Tibial nerve (tissue), 4 donors: Measurements from ENCODE around the gene RSPO3. TPM values are rescaled to one million over a fixed set of nuclear protein-coding genes. Genes with fewer than 3 reads are reported as not detected.
"Not testable (repeated sequence)": the region's sequence is repeated elsewhere in the genome, so short reads cannot be mapped to it uniquely, and the experiment has no call there.

Experiments
- DNase-seq, 2 donors: peaks; one replicate each; pipeline ENCODE4 v3.0.0-alpha.2; 2019; ENCODE audit warnings: low spot score in 2 of 2
- H3K27ac ChIP-seq, 4 donors: fragments of 200-600 bp; sonication (generic) in 3 of 4; one replicate each; pipeline ENCODE4 v1.5.1; 2017 to 2019; ENCODE audit warnings: mild to moderate bottlenecking in 1 of 4
- H3K27me3 ChIP-seq, 2 donors: fragments of 200-600 bp; sonication (generic) in 1 of 2; one replicate each; pipeline versions ENCODE4 v1.5.1 to v1.6.0; 2017 to 2019
- H3K36me3 ChIP-seq, 3 donors: fragments of 200-600 bp; sonication (generic); one replicate each; pipeline ENCODE4 v1.5.1; 2018 to 2019
- H3K4me1 ChIP-seq, 4 donors: fragments of 200-600 bp; sonication (generic) in 3 of 4; one replicate each; pipeline ENCODE4 v1.5.1; 2017 to 2019
- H3K4me3 ChIP-seq, 4 donors: fragments of 200-600 bp; sonication (generic) in 3 of 4; one replicate each; pipeline ENCODE4 v1.5.1; 2017 to 2019; ENCODE audit warnings: mild to moderate bottlenecking in 1 of 4, moderate library complexity in 1 of 4
- H3K9me3 ChIP-seq, 4 donors: fragments of 200-600 bp; sonication (generic) in 3 of 4; one replicate each; pipeline ENCODE4 v1.5.1; 2017 to 2019
- CTCF ChIP-seq, 5 experiments: fragments of 200-600 bp in 3 of 5; fragments of 450-650 bp in 2 of 5; sonication (generic) in 3 of 5; IDR thresholded peaks; one replicate each; pipeline ENCODE4 v1.5.1; 2016 to 2019; ENCODE audit warnings: antibody characterized with exemption in 5 of 5, mild to moderate bottlenecking in 3 of 5, moderate library complexity in 2 of 5
- EP300 ChIP-seq, 2 donors: sonication (generic); formaldehyde crosslinking; IDR thresholded peaks; one replicate each; pipeline ENCODE4 v1.6.1; 2017; ENCODE audit warnings: antibody characterized with exemption in 2 of 2, mild to moderate bottlenecking in 1 of 2
- POLR2A ChIP-seq, 2 donors: fragments of 450-650 bp; IDR thresholded peaks; one replicate each; pipeline ENCODE4 v1.6.1; 2017; ENCODE audit warnings: antibody characterized with exemption in 2 of 2, mild to moderate bottlenecking in 2 of 2, moderate library complexity in 2 of 2
- WGBS, 2 donors: methylation state at CpG; one replicate each; pipeline ENCODE4 v1.1.5; 2018; 5-methylcytosine and 5-hydroxymethylcytosine counted together
- total RNA-seq, 4 donors: library from RNA; depleted of rRNA; stranded (reverse); fragments of >200 nt; gene quantifications; one replicate each; pipeline ENCODE4 v1.1.0, GENCODE V29; 2016

Gene RSPO3
- total RNA-seq, 4 donors from 2014 or later = 10.2 to 24.1 (median 19.6) TPM

GRCh38 chr6:127085181-127085580, 33.3 kb upstream of the RSPO3 start:
- no peak overlapping the region for H3K27ac ChIP-seq
- no peaks in the 10 kb centered on the region for H3K4me1 ChIP-seq
- 86 to 88% methylated on average over 3 of the region's 3 CpGs for WGBS, 2 donors
- no peaks in the 10 kb centered on the region for H3K36me3 ChIP-seq
- H3K4me3 ChIP-seq = no peak overlapping the region
- no peak for TF ChIP-seq EP300 (IDR thresholded peaks at IDR 0.05)
- no peak for TF ChIP-seq CTCF (IDR thresholded peaks at IDR 0.05)
- TF ChIP-seq POLR2A (IDR thresholded peaks at IDR 0.05) = no peak
- no peaks in the 10 kb centered on the region for H3K27me3 ChIP-seq
- no peak for DNase-seq
- no peaks in the 10 kb centered on the region for H3K9me3 ChIP-seq

- no peaks in the 10 kb centered on the region for H3K4me1 ChIP-seq
- no peaks in the 10 kb centered on the region for H3K27me3 ChIP-seq
- H3K4me3 ChIP-seq = no peak overlapping the region
- no peaks in the 10 kb centered on the region for H3K9me3 ChIP-seq
- H3K27ac ChIP-seq = no peak overlapping the region
- 25 to 37% methylated on average over 1 of the region's 1 CpG for WGBS, 2 donors
- H3K36me3 ChIP-seq = no peaks in the 10 kb centered on the region
- TF ChIP-seq EP300 (IDR thresholded peaks at IDR 0.05) = no peak
- no peak for TF ChIP-seq CTCF (IDR thresholded peaks at IDR 0.05)
- no peak for TF ChIP-seq POLR2A (IDR thresholded peaks at IDR 0.05)
- no peak for DNase-seq
Observed at GRCh38 chr6:127090051-127090450, 28.4 kb upstream of the RSPO3 start.

- Histone ChIP-seq H3K9me3 (no peaks in the 10 kb centered on the region), H3K4me3 (no peak overlapping the region), H3K27me3 (no peaks in the 10 kb centered on the region), H3K27ac (no peak overlapping the region), H3K36me3 (no peaks in the 10 kb centered on the region), H3K4me1 (no peaks in the 10 kb centered on the region)
- no peak for TF ChIP-seq EP300 (IDR thresholded peaks at IDR 0.05)
- no peak for TF ChIP-seq POLR2A (IDR thresholded peaks at IDR 0.05)
- no peak for TF ChIP-seq CTCF (IDR thresholded peaks at IDR 0.05)
- 55 to 70% methylated on average over 3 of the region's 3 CpGs for WGBS, 2 donors
- no peak for DNase-seq
Observed at GRCh38 chr6:127092466-127092865, 26.0 kb upstream of the RSPO3 start.

GRCh38 chr6:127094791-127095190, 23.7 kb upstream of the RSPO3 start:
- Histone ChIP-seq H3K36me3 (no peaks in the 10 kb centered on the region), H3K4me3 (no peak overlapping the region), H3K4me1 (no peaks in the 10 kb centered on the region), H3K9me3 (no peaks in the 10 kb centered on the region), H3K27me3 (no peaks in the 10 kb centered on the region), H3K27ac (no peak overlapping the region)
- TF ChIP-seq CTCF (IDR thresholded peaks at IDR 0.05) (no peak), EP300 (IDR thresholded peaks at IDR 0.05) (no peak), POLR2A (IDR thresholded peaks at IDR 0.05) (no peak)
- WGBS, 2 donors = 66 to 81% methylated on average over 1 of the region's 1 CpG
- DNase-seq = no peak

- no peak overlapping the region for H3K4me3 ChIP-seq
- H3K4me1 ChIP-seq = no peaks in the 10 kb centered on the region
- TF ChIP-seq EP300 (IDR thresholded peaks at IDR 0.05) = no peak
- TF ChIP-seq POLR2A (IDR thresholded peaks at IDR 0.05) = no peak
- TF ChIP-seq CTCF (IDR thresholded peaks at IDR 0.05) = no peak
- DNase-seq = no peak
- WGBS, 2 donors = 79 to 88% methylated on average over 5 of the region's 5 CpGs
- H3K36me3 ChIP-seq = no peaks in the 10 kb centered on the region
- H3K27me3 ChIP-seq = no peaks in the 10 kb centered on the region
- H3K9me3 ChIP-seq = no peaks in the 10 kb centered on the region
- no peak overlapping the region for H3K27ac ChIP-seq
Observed at GRCh38 chr6:127096167-127096566, 22.3 kb upstream of the RSPO3 start.

GRCh38 chr6:127097442-127097841, 21.0 kb upstream of the RSPO3 start:
- H3K4me3 ChIP-seq, H3K27me3 ChIP-seq, H3K27ac ChIP-seq, H3K9me3 ChIP-seq, DNase-seq, H3K36me3 ChIP-seq, H3K4me1 ChIP-seq: not testable (repeated sequence)
- WGBS, 2 donors = 75 to 90% methylated on average over 5 of the region's 5 CpGs
